HepG2 (cell line): ENCODE measurements around the gene CLDN11.

Experiments used
- ATF6 ChIP-seq: sonication (generic); formaldehyde crosslinking; conservative IDR thresholded peaks from 2 replicates; pipeline ENCODE4 v1.4.0; 2020; ENCODE audit warnings: missing genetic modification reagents
- ATF7-NPFF ChIP-seq: sonication (generic); formaldehyde crosslinking; IDR thresholded peaks from 2 replicates; pipeline ENCODE4 v1.8.1; 2023; ENCODE audit warnings: mild to moderate bottlenecking, low read depth, missing genetic modification reagents, moderate library complexity
- CTCF ChIP-seq: sonication (generic); formaldehyde crosslinking; IDR thresholded peaks from 2 replicates; pipeline ENCODE4 v1.5.0; 2020; ENCODE audit warnings: mild to moderate bottlenecking, missing genetic modification reagents, moderate library complexity
- EZH2 ChIP-seq: conservative IDR thresholded peaks from 2 replicates; pipeline ENCODE4 v1.6.1; 2012; ENCODE audit warnings: mild to moderate bottlenecking, low read depth, low read length, moderate library complexity
- FOXA1 ChIP-seq, 2 experiments: fragments of 450-650 bp in 1 of 2; sonication (generic) in 1 of 2; formaldehyde crosslinking in 1 of 2; IDR thresholded peaks; 2 replicates each; pipeline versions ENCODE4 v1.4.0 to v1.6.1; 2016 to 2020; ENCODE audit warnings: missing genetic modification reagents in 1 of 2
- GABPA ChIP-seq, 2 experiments: IDR thresholded peaks; 2 replicates each; pipeline ENCODE4 v1.6.1; 2011 to 2016; ENCODE audit warnings: low read depth in 2 of 2, low read length in 1 of 2, missing biosample characterization in 1 of 2, missing genetic modification characterization in 1 of 2
- GABPB1 ChIP-seq: IDR thresholded peaks from 2 replicates; pipeline ENCODE4 v1.6.1; 2016; ENCODE audit warnings: mild to moderate bottlenecking, missing genetic modification reagents, moderate library complexity, missing compliant biosample characterization
- HNRNPH1 ChIP-seq: fragments of 200-400 bp; formaldehyde crosslinking; optimal IDR thresholded peaks from 2 replicates; pipeline ENCODE3; 2017; ENCODE audit warnings: mild to moderate bottlenecking, low read depth, low read length
- POGZ ChIP-seq: sonication (generic); formaldehyde crosslinking; IDR thresholded peaks from 2 replicates; pipeline ENCODE4 v1.4.0; 2020; ENCODE audit warnings: mild to moderate bottlenecking, missing genetic modification reagents
- POLR2A ChIP-seq, 2 experiments: IDR thresholded peaks; 2 replicates each; pipeline ENCODE4 v1.6.1; 2011; ENCODE audit warnings: low read depth in 2 of 2, low read length in 2 of 2, mild to moderate bottlenecking in 1 of 2, moderate library complexity in 1 of 2; ENCODE audit not compliant: insufficient read depth in 1 of 2
- POLR2AphosphoS5 ChIP-seq: IDR thresholded peaks from 2 replicates; pipeline ENCODE4 v1.6.1; 2012; ENCODE audit warnings: low read depth, low read length
- TBL1XR1 ChIP-seq: fragments of 150-350 bp; IDR thresholded peaks from 2 replicates; pipeline ENCODE4 v1.6.1; 2014; ENCODE audit warnings: borderline replicate concordance, low read length; ENCODE audit not compliant: partially characterized antibody
- ZNF263 ChIP-seq: sonication (generic); formaldehyde crosslinking; IDR thresholded peaks from 2 replicates; pipeline ENCODE4 v1.4.0; 2020; ENCODE audit warnings: missing genetic modification reagents
- ZNF768 ChIP-seq: sonication (generic); formaldehyde crosslinking; IDR thresholded peaks from 2 replicates; pipeline ENCODE4 v1.4.0; 2020; ENCODE audit warnings: missing genetic modification reagents

- TF ChIP-seq POLR2AphosphoS5 (no peak), CTCF (no peak), HNRNPH1 (no peak), ZNF768 (CRISPR knock-in tag) (no peak), ATF6 (CRISPR knock-in tag) (no peak), ZNF263 (CRISPR knock-in tag) (no peak), ATF7-NPFF (CRISPR knock-in tag) (no peak), EZH2 (no peak), FOXA1 (IDR thresholded peaks at IDR 0.05) (no peak), FOXA1 (CRISPR knock-in tag; IDR thresholded peaks at IDR 0.05) (no peak), GABPA (IDR thresholded peaks at IDR 0.05; ENCODE audit: low read depth, low read length) (no peak), GABPA (CRISPR knock-in tag; IDR thresholded peaks at IDR 0.05; ENCODE audit: low read depth) (no peak), GABPB1 (CRISPR knock-in tag) (no peak), POGZ (CRISPR knock-in tag) (no peak), POLR2A (IDR thresholded peaks at IDR 0.05; ENCODE audit: insufficient read depth in 1 of 2, low read depth in 2 of 2, low read length in 2 of 2) (no peak), TBL1XR1 (no peak)
These were observed 10.4 kb downstream of the CLDN11 start for GRCh38 chr3:170429050-170429449.
